NCI-H2029 (cell line): ENCODE measurements around the gene PTPRM.

ENCODE experiments used
- DNase-seq: peaks from one replicate; lab custom pipeline; 2025; lab: John Stamatoyannopoulos, UW

The PTPRM gene

DNA sequence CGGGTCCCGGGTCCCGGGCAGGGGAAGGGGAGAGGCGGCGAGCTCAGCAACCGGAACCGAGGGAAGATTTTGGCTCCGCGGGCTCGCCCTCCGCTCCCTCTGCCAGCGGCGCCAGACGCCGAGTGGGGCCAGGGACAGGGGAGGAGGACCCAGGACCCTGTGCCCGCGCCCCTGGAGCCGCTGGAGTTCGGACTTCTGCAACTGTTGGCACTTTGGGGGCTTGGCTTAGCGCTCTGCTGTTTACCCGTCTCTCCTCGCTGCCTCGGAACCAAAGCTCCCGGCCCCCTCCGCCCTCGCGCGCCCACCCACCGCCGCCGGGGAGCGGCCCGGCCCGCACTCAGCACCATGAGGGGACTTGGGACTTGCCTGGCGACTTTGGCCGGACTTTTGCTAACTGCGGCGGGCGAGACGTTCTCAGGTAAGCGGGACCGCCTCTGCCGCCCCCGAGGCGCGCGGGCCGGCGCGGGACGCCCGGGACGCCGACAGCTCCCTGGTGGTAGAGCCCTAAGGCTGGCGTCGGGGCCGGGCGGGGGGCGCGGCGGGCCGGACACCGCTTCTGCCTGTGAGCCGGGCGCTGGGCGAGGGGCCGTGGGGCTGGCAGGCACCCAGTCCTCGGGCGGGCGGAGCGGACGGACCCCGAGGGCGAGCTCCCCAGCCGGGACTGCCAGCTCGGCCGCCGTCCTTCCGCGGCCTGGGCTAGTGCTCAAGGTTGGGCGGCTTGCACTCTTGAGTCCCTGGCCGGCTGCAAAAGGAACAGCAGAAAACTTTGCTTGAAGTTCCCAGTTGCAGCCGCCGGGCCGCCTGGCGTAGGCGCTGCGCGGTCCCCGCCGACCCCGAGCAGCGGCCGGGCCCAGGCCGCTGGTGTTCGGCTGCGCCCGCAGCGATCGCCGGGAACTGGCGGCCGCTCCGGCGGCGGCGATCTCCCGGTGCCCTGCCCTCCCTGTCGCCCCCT is 634 bp downstream of the PTPRM start:
- DNase-seq: no peak

- no peak for DNase-seq
These were observed 1.3 kb downstream of the PTPRM start for GRCh38 chr18:7568426-7568825.

DNA sequence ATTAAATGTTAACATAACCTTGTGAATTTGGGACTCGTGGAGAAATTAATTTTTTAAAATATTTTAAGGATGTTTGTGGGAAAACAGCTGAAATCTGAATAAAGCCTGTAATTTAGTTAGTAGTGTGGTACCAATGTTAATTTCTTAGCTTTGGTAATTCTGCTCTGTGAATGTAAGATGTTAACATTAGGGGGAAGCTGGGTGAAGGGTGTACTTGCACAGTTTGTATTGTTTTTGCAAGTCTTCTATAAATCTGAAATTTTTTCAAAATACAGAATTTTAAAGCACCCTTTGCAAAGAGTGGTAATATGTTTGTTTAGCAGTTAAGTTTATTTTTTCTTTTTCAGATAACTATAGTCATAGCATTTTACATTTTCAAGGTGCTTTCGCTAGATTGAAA is 4.5 kb downstream of the PTPRM start:
- no peak for DNase-seq

GRCh38 chr18:7572822-7573221 is 5.7 kb downstream of the PTPRM start:
- DNase-seq: no peak

DNA sequence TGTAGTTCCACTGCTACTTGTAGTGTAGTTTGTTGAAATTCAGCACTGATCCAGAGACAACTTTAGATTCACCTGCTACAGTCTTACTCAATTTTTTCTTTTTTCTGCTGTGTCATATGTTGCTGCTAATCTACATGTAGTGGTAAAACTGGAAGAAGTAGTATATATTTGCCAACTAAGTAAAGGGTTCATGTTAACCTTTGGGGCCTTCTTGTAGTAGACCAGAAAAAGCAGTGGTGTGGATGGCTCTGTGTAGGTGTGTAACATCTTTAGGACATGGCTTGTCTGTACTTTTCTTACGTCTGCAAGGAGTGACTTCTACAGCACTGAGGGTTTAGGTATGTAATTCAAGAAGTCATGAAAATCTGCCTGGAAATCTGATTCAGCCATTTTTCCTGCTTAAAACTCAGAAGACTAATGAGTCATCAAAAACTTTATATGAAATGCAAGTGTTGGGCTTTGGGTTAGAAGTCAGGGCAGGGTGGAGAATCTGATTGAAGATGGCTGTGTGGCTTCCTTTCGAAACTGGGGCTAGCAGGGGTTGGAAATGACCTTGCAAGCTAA is 8.4 kb downstream of the PTPRM start:
- DNase-seq: no peak

GRCh38 chr18:7576077-7576476 is 9.0 kb downstream of the PTPRM start:
- no peak for DNase-seq

DNA sequence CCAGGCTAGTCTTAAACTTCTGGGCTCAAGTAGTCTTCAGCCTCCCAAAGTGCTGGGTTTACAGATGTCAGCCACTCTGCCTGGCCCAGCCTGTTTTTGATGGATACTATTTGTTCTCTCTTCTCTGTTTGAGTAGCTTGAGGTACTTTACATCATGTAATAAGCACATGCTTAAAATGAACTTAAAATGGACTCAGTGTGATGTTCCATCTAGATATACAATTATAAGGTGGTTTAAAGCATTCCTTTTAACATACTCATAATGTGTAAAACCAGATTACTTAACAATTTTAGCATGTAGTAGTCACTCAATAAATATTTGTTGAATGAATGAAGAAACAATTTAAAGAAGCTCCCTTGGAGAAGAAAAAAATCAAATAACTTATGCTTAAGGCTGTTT is 9.6 kb downstream of the PTPRM start:
- no peak for DNase-seq

DNA sequence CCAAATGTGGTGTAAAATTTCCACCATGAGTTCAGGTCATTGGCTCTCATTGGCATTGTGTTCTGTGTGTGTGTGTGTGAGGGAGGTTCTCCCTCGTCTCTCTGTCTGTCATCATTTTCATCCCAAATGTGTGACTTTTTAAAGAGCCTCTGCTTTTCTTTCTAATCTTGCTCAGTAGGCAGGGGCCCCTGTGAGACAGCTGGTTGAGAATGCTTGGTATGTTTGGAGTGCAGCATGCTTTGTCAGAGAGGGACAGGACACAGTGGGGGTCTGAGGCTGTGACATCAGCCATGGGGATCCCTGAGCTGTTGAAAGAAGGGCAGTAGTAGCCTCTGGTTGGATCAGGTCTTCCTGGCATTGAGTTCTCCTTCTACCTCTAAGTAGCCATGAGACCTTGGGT is 10.6 kb downstream of the PTPRM start:
- no peak for DNase-seq

GRCh38 chr18:7579176-7579917 is 12.2 kb downstream of the PTPRM start:
- no peak for DNase-seq

DNA sequence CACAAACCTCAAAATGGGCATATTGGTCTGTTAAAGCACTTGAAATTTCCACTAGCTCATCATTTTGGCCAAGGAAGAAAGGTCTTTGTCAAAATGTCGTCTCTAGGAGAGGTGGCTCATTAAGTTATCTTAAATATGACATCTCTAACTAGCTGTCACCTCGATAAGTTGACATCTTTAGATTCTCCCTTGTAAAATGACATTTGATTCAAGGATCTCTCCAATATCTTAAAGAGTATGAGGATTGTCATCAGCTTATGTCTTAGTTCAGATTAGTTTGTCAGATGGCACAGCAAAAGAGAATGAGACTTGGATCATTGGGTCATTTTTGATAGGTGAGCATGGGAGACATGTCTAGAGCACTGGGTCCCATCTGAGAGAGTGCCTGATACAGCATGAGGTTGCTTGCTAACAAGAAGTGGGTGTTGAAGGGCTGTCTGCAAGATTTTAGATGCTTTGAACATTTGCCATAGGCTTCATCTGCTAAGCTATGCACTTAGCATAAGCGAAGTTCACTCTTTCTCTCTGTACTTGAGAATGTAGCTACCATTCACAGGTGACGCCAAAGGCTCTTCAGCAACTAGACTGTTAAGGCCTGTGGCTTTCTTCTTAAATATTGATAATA is 12.9 kb downstream of the PTPRM start:
- no peak for DNase-seq

DNA sequence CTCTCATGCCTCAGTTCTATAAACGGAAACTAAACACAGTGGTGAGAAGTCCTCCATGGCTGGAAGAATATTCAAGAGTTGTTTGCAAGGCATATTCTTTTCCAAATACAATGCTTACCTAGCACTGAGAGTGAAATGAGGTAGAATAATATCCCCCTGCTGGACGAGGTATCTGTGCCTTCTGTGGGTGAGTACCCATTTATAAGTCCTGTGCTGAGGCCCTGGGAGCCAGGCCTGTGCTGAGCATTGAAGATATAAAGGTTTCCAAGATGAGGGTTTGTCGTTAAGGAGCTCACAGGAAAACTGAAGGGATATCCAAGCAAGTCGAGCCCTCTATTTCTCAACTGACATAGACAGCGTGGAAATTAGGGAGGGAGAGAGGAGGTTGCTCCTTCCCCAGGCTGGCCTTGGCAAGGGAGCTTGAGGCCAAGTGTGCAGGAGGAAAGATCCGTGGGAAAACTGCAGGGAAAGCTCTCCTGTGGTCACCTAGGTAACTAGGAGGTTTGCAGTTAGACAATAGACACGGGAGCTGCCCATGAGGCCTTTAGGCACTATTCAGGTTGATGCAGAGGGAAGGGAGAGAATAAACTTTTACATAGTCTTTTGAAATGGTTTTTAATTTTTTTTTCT is 17.6 kb downstream of the PTPRM start:
- DNase-seq: no peak

GRCh38 chr18:7585276-7585670 is 18.2 kb downstream of the PTPRM start:
- no peak for DNase-seq

DNA sequence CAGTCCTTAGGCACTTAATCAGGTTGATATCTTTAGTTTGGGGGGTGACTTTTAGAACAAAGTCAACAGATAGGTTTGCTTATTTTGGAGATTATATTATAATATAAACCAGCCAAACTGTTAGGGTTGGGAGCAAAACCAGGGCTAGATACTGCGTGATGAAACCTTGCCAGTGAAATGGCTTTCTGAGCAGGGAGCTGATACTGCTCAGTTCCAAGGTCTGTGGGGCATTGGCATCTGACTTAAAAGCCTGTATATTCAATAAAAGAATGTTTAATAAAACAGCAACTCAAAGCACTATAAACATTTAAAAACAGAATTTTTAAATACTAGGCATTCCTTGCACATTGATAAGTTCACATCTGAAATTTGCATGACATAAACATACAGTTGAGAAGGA is 19.3 kb downstream of the PTPRM start:
- no peak for DNase-seq

DNA sequence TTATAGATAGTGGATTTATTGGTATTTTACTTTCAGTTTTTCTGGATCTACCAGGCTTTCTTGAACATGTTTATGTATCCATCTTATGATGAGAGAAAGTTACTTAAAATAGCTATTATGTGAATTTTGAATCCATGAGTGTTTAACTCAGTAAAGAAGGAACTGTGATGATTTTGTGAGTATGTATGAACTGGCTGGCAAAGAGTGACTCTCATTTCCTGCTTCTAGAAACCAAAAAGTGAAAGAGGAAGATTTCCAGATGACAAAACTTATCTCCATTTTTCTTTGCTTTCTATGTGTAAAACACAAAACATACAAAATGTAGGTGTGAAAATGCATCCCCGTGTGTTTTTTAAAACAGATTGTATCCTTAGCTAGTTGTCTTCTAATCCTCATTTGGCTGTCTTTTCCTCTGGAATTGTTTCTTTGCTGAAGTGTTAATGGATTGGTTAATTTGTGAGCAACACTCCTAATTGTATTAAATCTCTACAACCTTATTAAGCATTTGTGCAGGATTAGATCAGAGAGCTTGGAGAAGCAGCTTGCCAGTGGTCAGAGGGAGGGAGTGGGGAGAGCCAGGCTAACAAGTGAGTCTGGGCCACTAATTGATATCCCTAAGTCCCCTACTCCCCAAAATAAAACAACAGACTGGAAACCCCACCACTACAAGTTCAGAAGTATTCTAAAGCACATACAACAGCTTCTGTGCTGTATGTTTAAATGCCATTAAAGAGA is 23.9 kb downstream of the PTPRM start:
- DNase-seq: no peak

GRCh38 chr18:7592305-7593071 is 25.4 kb downstream of the PTPRM start:
- no peak for DNase-seq

GRCh38 chr18:7593218-7593819 is 26.2 kb downstream of the PTPRM start:
- no peak for DNase-seq

DNA sequence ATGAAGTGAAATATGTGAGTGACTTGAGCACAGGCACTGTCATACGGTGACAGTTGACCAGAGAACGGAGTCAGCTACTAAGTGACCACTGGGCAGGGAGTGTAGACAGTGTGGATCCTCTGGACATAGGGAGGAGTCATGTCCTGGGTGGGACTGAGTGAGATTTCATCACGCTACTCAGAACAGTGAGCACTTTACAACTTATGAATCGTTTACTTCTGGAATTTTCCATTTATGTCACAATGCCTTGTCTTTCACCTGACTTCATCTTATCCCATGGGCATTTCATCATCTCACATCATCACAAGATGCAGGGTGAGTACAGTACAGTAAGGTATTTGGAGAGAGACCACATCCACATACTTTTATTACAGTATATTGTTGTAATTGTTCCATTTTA is 29.0 kb downstream of the PTPRM start:
- no peak for DNase-seq

GRCh38 chr18:7597500-7597899 is 30.4 kb downstream of the PTPRM start:
- no peak for DNase-seq

GRCh38 chr18:7598167-7599047 is 31.3 kb downstream of the PTPRM start:
- no peak for DNase-seq
